SIG-M5 treated with dmso at 0.1 percent for 504 hours (cell line): Measurements from ENCODE around the gene BRD9.
"Not testable (repeated sequence)": the region's sequence is repeated elsewhere in the genome, so short reads cannot be mapped to it uniquely, and the experiment has no call there.

Experiments
- DNase-seq: peaks from one replicate; lab custom pipeline; 2025; ENCODE audit not compliant: unreplicated experiment; lab: John Stamatoyannopoulos, UW

The BRD9 gene

DNA sequence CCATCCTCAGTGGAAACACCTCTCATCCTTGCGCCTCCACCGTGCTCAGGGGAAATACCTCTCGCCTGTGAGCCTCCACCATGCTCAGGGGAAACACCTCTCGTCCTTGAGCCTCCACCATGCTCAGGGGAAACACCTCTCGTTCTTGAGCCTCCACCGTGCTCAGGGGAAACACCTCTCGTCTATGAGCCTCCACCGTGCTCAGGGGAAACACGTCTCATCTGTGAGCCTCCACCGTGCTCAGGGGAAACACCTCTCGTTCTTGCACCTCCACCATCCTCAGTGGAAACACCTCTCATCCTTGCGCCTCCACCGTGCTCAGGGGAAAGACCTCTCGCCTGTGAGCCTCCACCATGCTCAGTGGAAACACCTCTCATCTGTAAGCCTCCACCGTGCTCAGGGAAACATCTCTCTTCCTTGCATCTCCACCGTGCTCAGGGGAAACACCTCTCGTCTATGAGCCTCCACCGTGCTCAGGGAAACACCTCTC lies 46.0 kb downstream of the BRD9 start:
- DNase-seq, result not testable (repeated sequence)

DNA sequence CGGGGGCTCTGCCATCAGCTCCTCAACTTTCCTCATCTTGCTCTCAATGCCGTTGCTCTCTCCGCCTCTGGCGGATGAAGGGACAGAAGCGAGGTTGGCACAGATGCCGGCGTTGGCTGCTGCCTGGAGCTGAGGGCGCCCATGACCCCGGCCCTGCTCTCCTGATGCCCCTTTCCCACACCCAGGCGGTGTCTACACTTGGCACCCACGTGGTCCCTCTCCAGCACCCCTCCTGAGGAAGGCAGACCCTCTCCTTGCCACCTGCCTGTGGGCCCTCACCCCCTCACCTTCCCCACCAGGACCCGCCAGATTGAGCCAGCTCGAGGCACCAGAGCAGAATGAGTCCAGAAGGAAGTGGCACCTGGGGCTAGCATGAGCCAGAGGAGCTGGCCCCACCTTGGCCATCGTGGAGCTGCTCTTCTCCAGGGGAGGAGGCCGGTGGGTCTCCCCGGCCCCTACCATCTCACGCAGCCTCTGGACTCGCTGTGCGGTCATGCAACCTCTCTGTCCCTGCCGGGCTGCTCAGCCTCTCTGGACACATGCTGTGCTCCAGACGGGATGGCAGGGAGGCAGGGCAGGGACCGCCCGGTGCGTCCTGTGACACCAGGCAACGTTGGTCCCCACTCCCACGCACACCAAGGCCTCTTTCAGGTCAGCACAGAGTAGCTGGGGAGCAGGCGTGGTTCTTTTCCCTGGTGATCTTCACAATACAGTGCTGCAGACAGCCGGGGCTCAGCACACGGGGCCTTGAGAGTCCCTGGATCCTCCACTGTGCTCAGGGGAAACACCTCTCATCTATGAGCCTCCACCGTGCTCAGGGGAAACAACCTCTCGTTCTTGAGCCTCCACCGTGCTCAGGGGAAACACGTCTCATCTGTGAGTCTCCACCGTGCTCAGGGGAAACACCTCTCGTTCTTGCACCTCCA lies 46.7 kb downstream of the BRD9 start:
- not testable (repeated sequence) for DNase-seq

DNA sequence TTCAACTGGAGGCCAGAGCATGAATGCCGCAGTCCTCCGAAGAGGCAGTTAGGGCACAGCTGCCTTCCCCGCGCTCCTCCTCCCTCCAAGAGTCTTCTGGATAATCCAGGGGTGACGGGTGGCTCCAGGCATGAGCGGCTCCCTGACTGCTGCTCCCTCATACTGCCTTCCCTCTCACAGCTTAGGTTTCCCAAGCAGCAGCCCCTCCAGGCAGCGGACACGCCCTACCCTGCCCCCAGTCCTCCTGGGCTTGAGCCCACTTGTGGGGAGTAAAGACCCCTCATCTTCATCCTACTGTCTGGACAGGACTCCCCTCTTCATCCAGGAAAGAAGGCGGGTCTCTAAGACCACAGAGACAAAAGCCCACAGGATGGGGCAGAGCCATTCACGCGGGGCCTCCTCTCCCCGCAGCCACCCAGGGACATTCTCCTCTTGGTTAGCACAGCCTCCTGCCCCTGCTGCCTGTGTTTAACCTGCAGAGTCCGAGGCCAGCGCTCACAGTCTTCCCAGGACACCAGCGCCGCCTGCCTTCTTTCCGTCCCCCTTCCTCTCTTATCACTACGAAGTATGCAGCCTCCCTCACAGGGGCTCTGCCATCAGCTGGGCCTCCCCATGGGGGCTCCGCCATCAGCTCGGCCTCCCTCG lies 47.4 kb downstream of the BRD9 start:
- not testable (repeated sequence) for DNase-seq

DNA sequence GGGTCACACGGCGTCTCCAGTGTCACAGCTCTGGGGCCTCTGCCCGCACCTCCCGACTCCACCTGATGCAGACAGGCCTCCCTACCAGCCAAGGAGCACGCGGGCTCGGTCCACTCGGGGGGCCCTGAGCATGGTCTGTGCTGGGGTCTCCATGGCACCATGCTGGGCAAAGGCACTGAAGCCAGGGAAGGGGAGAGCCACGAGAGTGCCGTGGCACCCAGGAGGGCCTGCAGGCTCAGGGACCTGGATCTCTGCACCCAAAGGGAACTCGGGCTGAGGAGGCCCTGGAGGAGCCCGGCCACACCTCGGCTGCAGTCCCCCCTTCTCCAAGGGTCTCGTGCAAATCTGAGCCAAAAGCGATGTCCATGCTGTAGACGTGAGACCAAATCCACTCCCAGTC lies 48.2 kb downstream of the BRD9 start:
- DNase-seq, result not testable (repeated sequence)

DNA sequence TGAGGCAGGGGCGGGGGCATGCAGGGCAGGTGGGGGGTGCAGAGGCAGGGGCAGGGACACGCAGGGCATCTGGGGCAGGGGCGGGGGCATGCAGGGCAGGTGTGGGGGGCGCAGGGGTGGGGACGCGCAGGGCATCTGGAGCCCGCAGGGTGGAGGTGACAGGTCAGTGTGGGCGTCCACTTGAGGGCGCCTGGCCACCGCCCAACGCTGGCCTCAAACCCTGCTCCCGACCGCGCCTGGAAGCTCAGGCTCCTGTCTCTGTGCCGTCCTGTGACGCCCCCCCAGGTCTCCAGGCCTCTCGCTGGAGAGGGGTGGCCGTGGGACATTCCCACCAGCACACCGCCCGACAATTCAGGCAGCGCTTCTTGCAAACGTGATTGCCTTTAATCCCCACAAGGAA lies 48.7 kb downstream of the BRD9 start:
- DNase-seq, result not testable (repeated sequence)

DNA sequence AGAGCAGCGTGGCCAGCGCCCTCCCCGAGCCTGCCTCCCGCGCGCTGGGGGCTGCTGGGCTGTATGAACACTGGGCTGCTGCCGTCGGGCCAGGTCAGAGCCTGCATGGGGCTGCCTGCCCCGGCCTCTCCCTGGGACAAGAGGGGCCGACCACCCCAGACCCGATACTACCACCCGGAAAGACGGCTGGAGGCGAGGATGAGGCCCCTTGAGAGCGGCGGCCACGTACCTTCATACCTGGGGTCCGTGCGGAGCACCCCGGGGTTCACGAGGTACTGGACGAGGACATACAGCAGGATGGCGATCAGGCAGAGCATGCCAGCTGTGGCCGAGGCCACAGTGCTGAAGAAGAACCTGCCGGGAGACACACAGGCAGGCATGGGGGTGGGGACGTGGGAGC lies 49.2 kb downstream of the BRD9 start:
- not testable (repeated sequence) for DNase-seq

DNA sequence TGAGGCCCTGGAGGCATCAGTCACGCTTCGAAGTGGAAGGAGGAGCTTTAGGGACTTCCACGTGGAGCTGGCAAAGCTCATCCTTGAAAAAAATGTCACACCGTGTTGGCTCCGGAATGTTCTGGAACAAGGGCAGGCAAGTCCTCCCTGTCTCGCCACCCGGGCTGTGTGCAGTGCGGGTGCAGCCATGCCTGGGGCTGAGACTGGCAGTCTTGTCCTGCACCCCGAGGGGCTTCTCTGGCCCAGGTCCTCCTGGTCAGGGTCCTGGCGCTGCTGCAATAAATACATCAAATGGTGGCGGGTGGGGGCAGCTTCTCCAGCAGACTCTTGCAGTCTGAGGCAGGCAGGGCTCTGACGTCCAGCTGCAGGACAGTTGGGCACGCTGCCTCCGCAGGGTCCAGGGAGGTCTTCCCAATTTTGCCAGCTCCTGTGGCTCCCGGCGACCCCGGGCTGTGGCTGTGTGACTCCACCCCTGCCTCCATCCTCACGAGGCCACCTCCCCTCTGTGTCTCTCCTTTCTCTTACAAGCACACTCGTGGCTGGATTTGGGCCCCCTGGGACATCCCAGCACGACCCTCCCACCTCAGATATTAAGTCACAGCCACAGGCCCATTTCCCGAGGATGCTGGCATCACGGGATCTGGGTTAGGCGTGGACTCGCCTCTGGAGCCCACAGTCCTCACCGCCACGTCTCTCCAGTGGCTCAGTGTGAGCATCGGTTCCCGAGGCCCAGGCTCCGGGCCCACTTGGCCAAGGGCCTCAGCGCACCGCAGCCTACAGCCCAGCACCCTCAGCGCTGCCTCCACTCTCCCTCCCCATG lies 50.0 kb downstream of the BRD9 start:
- DNase-seq, result not testable (repeated sequence)

DNA sequence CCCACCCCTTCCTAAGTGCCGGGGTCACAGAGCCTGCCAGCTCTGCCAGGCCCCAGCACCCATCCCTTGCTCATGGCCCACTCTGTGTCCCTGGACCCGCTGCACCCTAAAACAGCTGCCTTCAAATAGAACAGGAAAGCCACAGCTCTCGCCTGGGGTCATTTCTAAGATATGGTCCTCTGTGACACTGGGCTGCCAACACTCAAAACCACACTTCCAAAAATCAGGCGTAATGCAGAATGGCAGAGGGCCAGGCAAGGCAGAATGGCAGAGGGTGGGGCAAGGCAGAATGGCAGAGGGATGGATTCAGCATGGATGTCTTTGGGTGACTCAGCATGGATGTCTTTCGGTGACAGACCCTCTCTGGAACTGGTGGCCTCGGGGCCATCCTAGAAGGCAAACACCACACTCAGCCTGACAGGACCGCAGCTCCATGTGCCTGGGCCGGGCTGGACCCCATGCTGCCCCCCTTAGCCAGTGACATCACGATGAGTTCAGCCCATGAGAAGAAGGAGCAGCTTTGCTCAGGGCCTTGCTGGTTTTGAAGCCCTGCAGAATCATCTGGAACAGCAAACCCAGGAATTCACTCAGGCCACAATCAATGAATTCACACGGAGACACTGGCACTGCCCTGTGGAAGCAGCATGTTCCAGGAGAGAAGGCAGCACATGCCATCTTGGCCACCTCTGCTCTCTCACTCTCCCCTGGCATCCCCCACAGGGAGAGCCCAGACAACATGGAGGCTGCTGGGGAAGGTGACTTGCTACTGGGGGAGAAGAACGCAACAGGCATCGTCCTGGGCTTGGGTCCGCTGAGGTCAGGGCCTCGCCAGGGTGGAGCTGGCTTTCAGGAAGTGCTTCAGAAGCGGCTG lies 50.8 kb downstream of the BRD9 start:
- DNase-seq, result not testable (repeated sequence)

DNA sequence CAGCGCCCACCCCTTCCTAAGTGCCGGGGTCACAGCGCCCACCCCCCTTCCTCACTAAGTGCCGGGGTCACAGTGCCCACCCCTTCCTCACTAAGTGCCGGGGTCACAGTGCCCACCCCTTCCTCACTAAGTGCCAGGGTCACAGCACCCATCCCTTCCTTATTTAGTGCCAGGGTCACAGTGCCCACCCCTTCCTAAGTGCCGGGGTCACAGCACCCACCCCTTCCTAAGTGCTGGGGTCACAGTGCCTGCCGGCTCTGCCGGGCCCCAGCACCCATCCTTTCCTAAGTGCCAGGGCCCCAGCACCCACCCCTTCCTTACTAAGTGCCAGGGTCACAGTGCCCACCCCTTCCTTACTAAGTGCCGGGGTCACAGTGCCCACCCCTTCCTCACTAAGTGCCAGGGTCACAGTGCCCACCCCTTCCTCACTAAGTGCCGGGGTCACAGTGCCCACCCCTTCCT lies 51.6 kb downstream of the BRD9 start:
- not testable (repeated sequence) for DNase-seq

DNA sequence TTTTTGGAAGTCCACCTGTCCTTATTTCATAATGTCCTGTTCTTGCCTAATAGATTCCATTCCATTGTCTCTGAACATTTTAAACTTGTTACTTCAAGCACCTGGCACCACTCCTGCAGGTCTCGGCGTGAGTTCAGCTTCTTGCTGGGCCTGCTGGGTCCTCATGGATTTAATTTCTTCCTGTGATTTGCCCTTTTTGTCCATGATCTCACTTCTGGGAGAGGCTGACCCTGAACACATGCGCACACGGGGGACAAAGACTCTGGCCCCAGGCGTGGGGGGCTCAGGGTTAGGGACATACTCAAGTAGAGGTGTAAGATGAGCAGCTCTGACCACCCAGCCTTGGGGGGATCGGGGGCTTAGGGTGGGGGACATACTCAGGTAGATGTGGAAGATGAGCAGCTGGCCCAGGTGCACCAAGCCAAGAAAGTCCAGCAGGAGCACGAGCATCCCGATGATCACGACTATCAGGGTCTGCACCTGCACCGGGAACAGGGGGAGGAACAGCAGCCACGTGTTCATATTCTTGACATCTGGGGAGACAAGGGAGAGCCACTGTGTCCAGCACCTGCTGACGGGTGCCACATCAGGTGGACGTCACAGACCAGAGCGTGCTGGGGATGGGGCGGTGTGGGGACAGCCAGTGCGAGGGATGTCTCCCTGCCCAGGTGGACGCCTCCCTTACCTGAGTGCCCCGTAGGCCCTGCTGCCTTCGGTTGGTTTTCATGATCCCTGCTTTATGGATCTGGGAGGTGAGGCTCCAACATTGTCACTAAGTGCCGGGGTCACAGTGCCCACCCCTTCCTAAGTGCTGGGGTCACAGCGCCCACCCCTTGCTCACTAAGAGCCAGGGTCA lies 52.3 kb downstream of the BRD9 start:
- DNase-seq, result not testable (repeated sequence)

DNA sequence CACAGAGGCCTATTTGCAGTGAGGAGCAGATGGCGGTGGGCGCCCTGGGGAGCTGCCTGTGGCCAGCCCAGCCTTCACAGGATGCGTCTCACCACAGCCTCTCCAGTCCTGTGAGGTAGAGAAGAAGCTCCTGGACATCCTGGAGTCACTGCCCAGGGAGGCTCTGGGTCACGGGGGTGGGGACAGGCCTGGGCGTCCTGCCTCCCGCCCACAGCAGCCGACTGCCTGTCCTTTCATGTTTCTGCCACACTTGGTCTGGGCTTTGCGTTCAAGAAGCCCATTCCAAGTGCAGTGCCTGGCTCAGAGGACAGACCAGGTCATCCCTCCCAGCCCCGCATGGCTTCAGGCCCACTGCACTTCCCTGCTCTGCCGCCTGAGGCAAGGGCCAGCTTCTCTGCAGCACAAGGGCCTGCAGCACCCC lies 54.2 kb downstream of the BRD9 start:
- DNase-seq, result not testable (repeated sequence)

DNA sequence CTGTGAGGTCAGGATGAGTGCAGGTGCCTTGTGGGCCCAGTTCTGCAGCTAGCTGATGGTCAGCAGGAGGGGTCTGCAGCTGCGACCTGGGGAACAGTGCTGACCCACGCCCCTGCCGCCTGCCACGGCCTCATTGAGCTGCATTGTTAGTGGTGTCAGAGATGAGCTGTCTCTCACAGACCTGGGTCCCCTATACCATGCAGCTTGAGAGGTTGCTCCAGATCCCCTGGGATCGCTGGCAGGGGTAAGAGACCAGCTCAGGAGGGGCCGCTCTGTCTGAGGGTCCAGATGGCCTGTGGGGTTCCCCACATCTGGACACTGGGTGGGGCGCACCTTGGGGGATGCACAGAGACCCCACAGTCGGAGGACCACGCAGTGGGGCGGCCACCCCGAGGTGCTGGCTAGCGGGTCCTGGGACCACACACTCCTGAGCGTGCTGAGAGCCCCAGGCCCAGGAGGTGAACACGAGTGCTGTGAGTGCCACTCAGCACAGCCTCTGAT lies 54.9 kb downstream of the BRD9 start:
- not testable (repeated sequence) for DNase-seq

DNA sequence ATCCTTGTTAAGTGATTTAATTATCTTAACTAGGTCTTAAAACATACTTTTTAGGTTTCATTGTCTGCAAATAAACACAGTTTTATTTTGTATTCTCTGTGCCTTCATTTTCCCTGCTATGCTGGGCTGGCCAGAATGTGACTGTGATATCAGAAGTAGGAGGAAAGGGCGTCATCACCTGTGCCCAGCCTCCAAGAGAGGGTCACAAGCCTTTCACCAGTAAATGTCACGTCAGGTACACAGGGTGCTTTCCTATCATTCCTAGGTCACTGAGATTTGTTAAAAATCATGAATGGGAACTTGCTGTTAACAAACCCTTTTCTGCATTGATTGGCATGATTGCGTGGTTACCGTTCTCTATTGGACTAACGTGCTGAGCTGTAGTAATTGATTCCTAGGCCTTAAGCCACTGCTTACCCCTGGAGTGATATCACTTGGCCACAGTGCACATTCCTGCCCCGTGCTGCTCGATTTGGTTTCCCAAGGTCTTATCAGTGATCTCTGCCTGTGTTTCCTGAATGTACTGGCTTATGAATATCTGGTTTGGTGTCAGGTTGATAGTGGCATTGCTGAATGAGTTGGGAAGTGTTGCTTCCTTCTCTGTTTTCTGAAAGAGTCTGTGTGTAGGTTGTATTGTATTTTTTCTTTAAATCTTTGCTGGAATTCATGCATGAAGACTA lies 56.5 kb downstream of the BRD9 start:
- not testable (repeated sequence) for DNase-seq

DNA sequence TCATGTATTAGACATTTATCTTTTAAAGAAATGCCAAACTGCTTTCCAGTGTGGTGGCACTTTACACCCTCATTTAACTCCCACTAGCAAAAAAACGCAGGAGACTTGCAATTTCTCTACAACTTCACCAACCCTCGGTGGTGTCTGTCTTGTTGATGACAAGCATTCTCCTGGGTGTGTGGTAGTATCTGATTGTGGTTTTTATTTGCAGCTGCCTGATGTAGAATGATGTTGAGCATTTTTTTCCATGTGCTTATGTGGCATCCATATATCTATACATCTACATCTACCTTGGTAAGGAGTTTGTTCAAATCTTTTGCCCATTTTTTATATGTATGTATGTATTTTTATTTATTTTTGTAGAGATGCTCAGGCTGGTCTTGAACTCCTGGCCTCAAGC lies 58.6 kb downstream of the BRD9 start:
- DNase-seq, result not testable (repeated sequence)

DNA sequence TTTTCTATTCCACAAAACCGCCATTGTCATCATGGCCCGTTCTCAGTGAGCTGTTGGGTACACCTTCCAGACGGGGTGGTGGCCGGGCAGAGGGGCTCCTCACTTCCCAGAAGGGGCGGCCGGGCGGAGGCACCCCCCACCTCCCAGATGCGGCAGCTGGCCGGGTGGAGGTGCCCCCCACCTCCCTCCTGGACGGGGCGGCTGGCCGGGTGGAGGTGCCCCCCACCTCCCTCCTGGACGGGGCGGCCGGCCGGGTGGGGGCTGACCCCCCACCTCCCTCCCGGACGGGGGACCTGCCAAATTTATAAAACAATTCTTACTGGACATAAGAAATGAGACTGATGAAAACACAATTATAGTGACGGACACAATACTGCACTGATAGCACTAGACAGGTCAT lies 64.4 kb downstream of the BRD9 start:
- DNase-seq, result not testable (repeated sequence)

DNA sequence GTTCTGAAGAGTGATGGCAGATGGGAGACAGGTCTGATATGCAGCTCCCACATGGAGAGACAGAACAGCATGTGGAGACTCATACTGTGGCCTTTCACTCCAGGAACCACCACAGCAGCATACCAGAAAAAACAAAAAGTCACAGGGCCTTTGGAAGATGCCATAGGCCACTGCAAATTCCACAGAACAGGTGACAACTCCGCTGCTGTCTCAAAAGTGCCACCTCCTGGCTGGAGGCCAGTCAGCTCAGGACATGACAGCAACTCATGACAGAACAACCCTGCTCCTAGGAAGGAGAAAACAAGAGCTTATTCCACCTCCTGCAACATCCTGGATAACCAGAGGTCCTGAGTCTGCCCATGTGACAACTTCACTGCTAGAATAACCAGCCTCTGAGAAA lies 67.1 kb downstream of the BRD9 start:
- peak; percentile 30 for DNase-seq

DNA sequence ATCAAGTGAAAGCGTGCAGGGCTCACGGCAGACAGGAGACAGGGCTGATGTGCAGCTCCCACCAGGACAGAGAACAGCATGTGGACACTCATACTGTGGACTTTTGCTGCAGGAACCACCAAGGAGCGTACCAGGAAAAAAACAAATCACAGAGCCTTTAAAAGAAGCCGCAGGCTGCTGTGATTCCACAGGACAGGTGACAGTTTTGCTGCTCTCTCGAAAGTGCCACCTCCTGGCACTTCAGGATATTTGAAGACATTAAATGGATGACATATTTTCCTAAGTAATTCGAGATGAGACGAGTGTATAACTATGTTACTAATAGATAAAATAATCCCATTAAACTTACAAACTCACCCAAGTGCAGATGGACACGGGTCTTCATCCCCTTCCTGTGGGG lies 71.1 kb downstream of the BRD9 start:
- DNase-seq, result no peak

DNA sequence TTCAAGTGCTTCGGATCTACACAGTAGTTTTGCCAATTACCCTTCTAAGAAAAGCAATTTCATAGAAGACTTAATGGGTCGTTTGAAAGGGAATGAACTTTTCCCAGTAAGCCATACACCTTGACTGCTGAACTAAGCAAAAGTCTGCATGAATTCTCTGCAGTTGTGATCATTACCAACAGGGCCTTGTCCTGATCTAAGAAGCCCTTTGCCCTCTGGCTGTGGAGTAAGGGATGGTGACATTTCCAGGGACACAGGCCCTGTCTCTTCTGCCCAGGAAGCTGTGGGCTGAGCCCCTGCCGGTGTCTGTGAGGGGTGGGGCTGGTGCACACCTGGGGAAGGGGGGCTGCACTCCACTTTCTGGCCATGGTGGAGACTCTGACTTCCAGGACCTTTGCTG lies 72.4 kb downstream of the BRD9 start:
- DNase-seq, result no peak
